ENCODE measurements around the gene NSG2. TPM values are rescaled to one million over a fixed set of nuclear protein-coding genes. Genes with fewer than 3 reads are reported as not detected.

NSG2 gene
- total RNA-seq, 1 experiment from 2014 or later, result not detected

DNA sequence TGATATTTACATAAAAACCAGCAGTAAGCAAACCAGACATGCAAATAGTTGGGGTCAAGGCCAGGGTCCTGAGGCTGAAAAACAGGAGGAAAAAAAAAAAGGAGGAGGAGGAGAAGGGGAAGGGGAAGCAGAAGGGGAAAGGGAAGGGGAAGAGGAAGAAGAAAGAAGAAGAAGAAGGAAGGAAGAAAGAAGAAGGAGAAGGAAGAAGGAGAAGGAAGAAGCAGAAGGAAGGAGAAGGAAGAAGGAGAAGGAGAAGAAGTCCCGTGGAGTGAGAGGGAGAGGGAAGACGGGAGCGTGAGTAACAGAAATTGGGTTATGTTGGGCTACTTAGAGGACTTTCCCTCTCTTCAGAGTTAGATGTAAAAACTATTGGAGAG, 24.6 kb upstream of the NSG2 start:
- BruUV-seq (replicated peaks), result no TSS peak
- Mint-ChIP-seq H3K27me3 (ENCODE audit: insufficient read depth, unreplicated experiment) (peaks cover 21% of the 10 kb centered on the region), H3K36me3 (ENCODE audit: insufficient read depth, unreplicated experiment) (no peaks in the 10 kb centered on the region), H3K4me1 (ENCODE audit: low read depth, unreplicated experiment) (peaks cover 7% of the 10 kb centered on the region), H3K4me3 (ENCODE audit: unreplicated experiment) (no peak overlapping the region), H3K9me3 (ENCODE audit: unreplicated experiment) (no peaks in the 10 kb centered on the region), H3K27ac (ENCODE audit: unreplicated experiment) (no peak overlapping the region)
- no peak overlapping the region for H3K4me3 ChIP-seq (ENCODE audit: low read depth, low read length)
- intact Hi-C loops (cut with micrococcal nuclease; ENCODE audit: unreplicated experiment), result loop anchor here (1.0 to 10.0 kb wide), 2 partner anchors 291 to 394 kb away; no protein-coding TSS in a partner anchor
- no peak for TF ChIP-seq CTCF (IDR thresholded peaks at IDR 0.05; ENCODE audit: insufficient read depth in 1 of 2, low read depth in 1 of 2, low read length in 1 of 2, severe bottlenecking in 1 of 2, unreplicated experiment in 1 of 2)
- H3K4me1 ChIP-seq, result 0 out of 2 replicates have a peak, but pooled peaks cover 4% of the 10 kb centered on the region
- DNase-seq, result no peak
- CTCF ChIA-PET, result interaction anchor here (1.7 kb wide), 1 partner anchor 291 kb away, joined by 14 read pairs; no protein-coding TSS in a partner anchor
- H3K9me3 ChIP-seq, result no peaks in the 10 kb centered on the region
- no peaks in the 10 kb centered on the region for H3K36me3 ChIP-seq (ENCODE audit: control insufficient read depth, insufficient read depth, low read length)
- POLR2A ChIA-PET, result no interaction called here
- H3K27me3 ChIP-seq (replicated peaks; ENCODE audit: control insufficient read depth, insufficient read depth, low read length), result peaks cover 1% of the 10 kb centered on the region; the same call in 1 of the 2 replicates

GRCh38 chr5:174022384-174023095, 23.0 kb upstream of the NSG2 start:
- H3K27ac Mint-ChIP-seq (ENCODE audit: unreplicated experiment), result no peak overlapping the region

GRCh38 chr5:174030286-174030685, 15.2 kb upstream of the NSG2 start:
- no TSS peak for BruUV-seq (replicated peaks)
- H3K27me3 ChIP-seq (replicated peaks; ENCODE audit: control insufficient read depth, insufficient read depth, low read length), result no peaks in the 10 kb centered on the region
- TF ChIP-seq CTCF (IDR thresholded peaks at IDR 0.05; ENCODE audit: insufficient read depth in 1 of 2, low read depth in 1 of 2, low read length in 1 of 2, severe bottlenecking in 1 of 2, unreplicated experiment in 1 of 2), result no peak
- intact Hi-C loops (cut with micrococcal nuclease; ENCODE audit: unreplicated experiment), result no loop called here
- H3K4me3 ChIP-seq (ENCODE audit: low read depth, low read length), result no peak overlapping the region
- POLR2A ChIA-PET, result no interaction called here
- 0 out of 2 replicates have a peak, but pooled peaks cover 5% of the 10 kb centered on the region for H3K9me3 ChIP-seq
- no peaks in the 10 kb centered on the region for H3K36me3 ChIP-seq (ENCODE audit: control insufficient read depth, insufficient read depth, low read length)
- CTCF ChIA-PET, result interaction anchor here (1.5 kb wide), 1 partner anchor 10 kb away, joined by 4 read pairs; no protein-coding TSS in a partner anchor
- H3K27ac Mint-ChIP-seq (ENCODE audit: unreplicated experiment), result no peak overlapping the region
- no peaks in the 10 kb centered on the region for H3K4me1 ChIP-seq
- H3K4me1 Mint-ChIP-seq (ENCODE audit: low read depth, unreplicated experiment), result no peaks in the 10 kb centered on the region
- H3K27me3 Mint-ChIP-seq (ENCODE audit: insufficient read depth, unreplicated experiment), result peaks cover 35% of the 10 kb centered on the region
- H3K4me3 Mint-ChIP-seq (ENCODE audit: unreplicated experiment), result no peak overlapping the region
- no peak for DNase-seq
- peaks cover 26% of the 10 kb centered on the region for H3K9me3 Mint-ChIP-seq (ENCODE audit: unreplicated experiment)
- H3K36me3 Mint-ChIP-seq (ENCODE audit: insufficient read depth, unreplicated experiment), result no peaks in the 10 kb centered on the region

More at GRCh38 chr5:174022384-174023095, 23.0 kb upstream of the NSG2 start:
- Mint-ChIP-seq H3K4me3 (ENCODE audit: unreplicated experiment) (no peak overlapping the region), H3K36me3 (ENCODE audit: insufficient read depth, unreplicated experiment) (no peaks in the 10 kb centered on the region), H3K9me3 (ENCODE audit: unreplicated experiment) (no peaks in the 10 kb centered on the region), H3K4me1 (ENCODE audit: low read depth, unreplicated experiment) (peaks cover 7% of the 10 kb centered on the region), H3K27me3 (ENCODE audit: insufficient read depth, unreplicated experiment) (peaks cover 24% of the 10 kb centered on the region)
- intact Hi-C loops (cut with micrococcal nuclease; ENCODE audit: unreplicated experiment), result loop anchor here (10.0 kb wide), 1 partner anchor 392 kb away; no protein-coding TSS in a partner anchor
- Histone ChIP-seq H3K4me1 (0 out of 2 replicates have a peak, but pooled peaks cover 4% of the 10 kb centered on the region), H3K9me3 (no peaks in the 10 kb centered on the region), H3K4me3 (ENCODE audit: low read depth, low read length) (no peak overlapping the region), H3K36me3 (ENCODE audit: control insufficient read depth, insufficient read depth, low read length) (no peaks in the 10 kb centered on the region), H3K27me3 (replicated peaks; ENCODE audit: control insufficient read depth, insufficient read depth, low read length) (peaks cover 1% of the 10 kb centered on the region; the same call in 1 of the 2 replicates)
- ChIA-PET CTCF (no interaction called here), POLR2A (no interaction called here)
- TF ChIP-seq CTCF (IDR thresholded peaks at IDR 0.05; ENCODE audit: insufficient read depth in 1 of 2, low read depth in 1 of 2, low read length in 1 of 2, severe bottlenecking in 1 of 2, unreplicated experiment in 1 of 2), result no peak
- no peak for DNase-seq
- no TSS peak for BruUV-seq (replicated peaks)

Data from Caco-2 (cell line).